ENCODE measurements around the gene CD8B. TPM values are rescaled to one million over a fixed set of nuclear protein-coding genes. Genes with fewer than 3 reads are reported as not detected.
A peak's percentile ranks its signal among the peaks of the same experiment; 100 is the strongest.
"Not testable (repeated sequence)": the region's sequence is repeated elsewhere in the genome, so short reads cannot be mapped to it uniquely, and the experiment has no call there.

The CD8B gene
- total RNA-seq, 4 donors from 2014 or later, result 5.1 TPM; not detected in 3

GRCh38 chr2:86860573-86860972, 1.1 kb downstream of the CD8B start:
- H3K27ac ChIP-seq; H3K4me3 ChIP-seq; H3K9me3 ChIP-seq; intact Hi-C loops (cut with DNase I; ENCODE audit: low total_unique reads); H3K4me1 ChIP-seq; in situ Hi-C loops (cut with MboI; ENCODE audit: low pct_ligation_motif_present in 1 of 4, low pct_unique_long_range_greater_than_20kb in 1 of 4, low sequenced_read_pairs in 3 of 4); H3K36me3 ChIP-seq; DNase-seq: not testable (repeated sequence)
- H3K27me3 ChIP-seq, result peaks cover 18% of the 10 kb centered on the region
- WGBS, 2 donors (ENCODE audit: low coverage in 1 of 2), result 77% methylated on average over 7 of the region's 8 CpGs; no CpG with 5 or more reads in 1 of the 2 donors

GRCh38 chr2:86857688-86858087, 4.0 kb downstream of the CD8B start:
- H3K4me1 ChIP-seq; H3K4me3 ChIP-seq; H3K27ac ChIP-seq; H3K36me3 ChIP-seq; intact Hi-C loops (cut with DNase I; ENCODE audit: low total_unique reads); DNase-seq; H3K9me3 ChIP-seq; in situ Hi-C loops (cut with MboI; ENCODE audit: low pct_ligation_motif_present in 1 of 4, low pct_unique_long_range_greater_than_20kb in 1 of 4, low sequenced_read_pairs in 3 of 4): not testable (repeated sequence)
- WGBS, 2 donors (ENCODE audit: low coverage in 1 of 2), result 91% methylated on average over 5 of the region's 5 CpGs; no CpG with 5 or more reads in 1 of the 2 donors
- H3K27me3 ChIP-seq, result peaks cover 18% of the 10 kb centered on the region

GRCh38 chr2:86856498-86856897, 5.2 kb downstream of the CD8B start:
- in situ Hi-C loops (cut with MboI; ENCODE audit: low pct_ligation_motif_present in 1 of 4, low pct_unique_long_range_greater_than_20kb in 1 of 4, low sequenced_read_pairs in 3 of 4); H3K4me1 ChIP-seq; H3K27ac ChIP-seq; H3K9me3 ChIP-seq; H3K4me3 ChIP-seq; H3K36me3 ChIP-seq; DNase-seq; intact Hi-C loops (cut with DNase I; ENCODE audit: low total_unique reads): not testable (repeated sequence)
- peaks cover 11% of the 10 kb centered on the region for H3K27me3 ChIP-seq
- WGBS, 2 donors (ENCODE audit: low coverage in 1 of 2), result 87% methylated on average over 4 of the region's 4 CpGs; no CpG with 5 or more reads in 1 of the 2 donors

GRCh38 chr2:86855981-86856380, 5.7 kb downstream of the CD8B start:
- H3K36me3 ChIP-seq; H3K27ac ChIP-seq; in situ Hi-C loops (cut with MboI; ENCODE audit: low pct_ligation_motif_present in 1 of 4, low pct_unique_long_range_greater_than_20kb in 1 of 4, low sequenced_read_pairs in 3 of 4); DNase-seq; intact Hi-C loops (cut with DNase I; ENCODE audit: low total_unique reads); H3K4me1 ChIP-seq; H3K27me3 ChIP-seq; H3K4me3 ChIP-seq; H3K9me3 ChIP-seq: not testable (repeated sequence)
- 76% methylated on average over 6 of the region's 6 CpGs; no CpG with 5 or more reads in 1 of the 2 donors for WGBS, 2 donors (ENCODE audit: low coverage in 1 of 2)

- WGBS, 2 donors (ENCODE audit: low coverage in 1 of 2), result 68% methylated on average over 4 of the region's 4 CpGs; no CpG with 5 or more reads in 1 of the 2 donors
- H3K4me3 ChIP-seq; intact Hi-C loops (cut with DNase I; ENCODE audit: low total_unique reads); in situ Hi-C loops (cut with MboI; ENCODE audit: low pct_ligation_motif_present in 1 of 4, low pct_unique_long_range_greater_than_20kb in 1 of 4, low sequenced_read_pairs in 3 of 4); H3K4me1 ChIP-seq; DNase-seq; H3K36me3 ChIP-seq; H3K9me3 ChIP-seq; H3K27me3 ChIP-seq; H3K27ac ChIP-seq: not testable (repeated sequence)
Measured at GRCh38 chr2:86851581-86851980, 10.1 kb downstream of the CD8B start.

GRCh38 chr2:86842607-86843234, 19.0 kb downstream of the CD8B start:
- H3K27me3 ChIP-seq; H3K36me3 ChIP-seq; DNase-seq; in situ Hi-C loops (cut with MboI; ENCODE audit: low pct_ligation_motif_present in 1 of 4, low pct_unique_long_range_greater_than_20kb in 1 of 4, low sequenced_read_pairs in 3 of 4); H3K9me3 ChIP-seq; intact Hi-C loops (cut with DNase I; ENCODE audit: low total_unique reads); H3K4me1 ChIP-seq; H3K27ac ChIP-seq; H3K4me3 ChIP-seq: not testable (repeated sequence)
- WGBS, 2 donors (ENCODE audit: low coverage in 1 of 2), result 71 to 80% methylated on average over 1 to 6 of the region's 6 CpGs

GRCh38 chr2:86841330-86841729, 20.4 kb downstream of the CD8B start:
- H3K9me3 ChIP-seq; DNase-seq; H3K4me3 ChIP-seq; intact Hi-C loops (cut with DNase I; ENCODE audit: low total_unique reads); H3K27me3 ChIP-seq; H3K4me1 ChIP-seq; H3K27ac ChIP-seq; in situ Hi-C loops (cut with MboI; ENCODE audit: low pct_ligation_motif_present in 1 of 4, low pct_unique_long_range_greater_than_20kb in 1 of 4, low sequenced_read_pairs in 3 of 4); H3K36me3 ChIP-seq: not testable (repeated sequence)
- WGBS, 2 donors (ENCODE audit: low coverage in 1 of 2), result 67 to 70% methylated on average over 1 to 7 of the region's 8 CpGs

GRCh38 chr2:86839871-86840548, 21.7 kb downstream of the CD8B start:
- H3K9me3 ChIP-seq; H3K4me3 ChIP-seq; DNase-seq; H3K4me1 ChIP-seq; H3K27me3 ChIP-seq; intact Hi-C loops (cut with DNase I; ENCODE audit: low total_unique reads); H3K27ac ChIP-seq; in situ Hi-C loops (cut with MboI; ENCODE audit: low pct_ligation_motif_present in 1 of 4, low pct_unique_long_range_greater_than_20kb in 1 of 4, low sequenced_read_pairs in 3 of 4); H3K36me3 ChIP-seq: not testable (repeated sequence)
- WGBS, 2 donors (ENCODE audit: low coverage in 1 of 2), result 73% methylated on average over 10 of the region's 11 CpGs; no CpG with 5 or more reads in 1 of the 2 donors

GRCh38 chr2:86839455-86839854, 22.2 kb downstream of the CD8B start:
- WGBS, 2 donors (ENCODE audit: low coverage in 1 of 2), result 100% methylated on average over 7 of the region's 7 CpGs; no CpG with 5 or more reads in 1 of the 2 donors
- DNase-seq; H3K27me3 ChIP-seq; in situ Hi-C loops (cut with MboI; ENCODE audit: low pct_ligation_motif_present in 1 of 4, low pct_unique_long_range_greater_than_20kb in 1 of 4, low sequenced_read_pairs in 3 of 4); H3K36me3 ChIP-seq; H3K27ac ChIP-seq; intact Hi-C loops (cut with DNase I; ENCODE audit: low total_unique reads); H3K9me3 ChIP-seq; H3K4me3 ChIP-seq; H3K4me1 ChIP-seq: not testable (repeated sequence)

GRCh38 chr2:86837714-86838113, 24.0 kb downstream of the CD8B start:
- H3K4me3 ChIP-seq, result not testable (repeated sequence)

More at GRCh38 chr2:86837714-86838113, 24.0 kb downstream of the CD8B start:
- H3K4me1 ChIP-seq; DNase-seq; intact Hi-C loops (cut with DNase I; ENCODE audit: low total_unique reads); in situ Hi-C loops (cut with MboI; ENCODE audit: low pct_ligation_motif_present in 1 of 4, low pct_unique_long_range_greater_than_20kb in 1 of 4, low sequenced_read_pairs in 3 of 4); H3K27me3 ChIP-seq; H3K36me3 ChIP-seq; H3K9me3 ChIP-seq: not testable (repeated sequence)
- 67 to 69% methylated on average over 2 to 6 of the region's 7 CpGs for WGBS, 2 donors (ENCODE audit: low coverage in 1 of 2)
- H3K27ac ChIP-seq, result peak overlapping the region in 2 of 4 donors; percentile 48 to 73

All from transverse colon (tissue), 4 donors.